CD4-positive, alpha-beta memory T cell (primary cell): ENCODE data around the gene PCDHGB1. TPM values are rescaled to one million over a fixed set of nuclear protein-coding genes. Genes with fewer than 3 reads are reported as not detected.
A peak's percentile ranks its signal among the peaks of the same experiment; 100 is the strongest.
"Not testable (repeated sequence)": the region's sequence is repeated elsewhere in the genome, so short reads cannot be mapped to it uniquely, and the experiment has no call there.

Experiments
- CTCF ChIA-PET: fragments of 350-600 bp; sonication (Branson Sonifier 250); formaldehyde crosslinking; loops from one replicate; lab custom pipeline; 2021; ENCODE audit warnings: inconsistent platforms; ENCODE audit not compliant: partially characterized antibody; lab: Charles Lee
- POLR2A ChIA-PET: fragments of 350-600 bp; sonication (Branson Sonifier 250); formaldehyde crosslinking; loops from one replicate; lab custom pipeline; 2021; ENCODE audit not compliant: partially characterized antibody; lab: Charles Lee
- DNase-seq, 5 donors: peaks; one replicate each; pipeline versions ENCODE4 v3.0.0 to v3.0.0-alpha.2; 2020 to 2022; ENCODE audit warnings: mixed read lengths in 1 of 5
- H3K27ac ChIP-seq: one replicate; pipeline ENCODE4 v1.7.0; 2013; ENCODE audit warnings: low read depth, low read length
- H3K27me3 ChIP-seq: 2 replicates; pipeline ENCODE4 v1.7.0; 2013; ENCODE audit warnings: mild to moderate bottlenecking, low read length, moderate library complexity; ENCODE audit not compliant: insufficient read depth
- H3K36me3 ChIP-seq: 2 replicates; pipeline ENCODE4 v1.7.0; 2013; ENCODE audit warnings: mild to moderate bottlenecking, low read length, moderate library complexity; ENCODE audit not compliant: insufficient read depth
- H3K4me1 ChIP-seq: 2 replicates; pipeline ENCODE4 v1.7.0; 2013; ENCODE audit warnings: mild to moderate bottlenecking, low read length, moderate library complexity; ENCODE audit not compliant: insufficient read depth
- H3K4me3 ChIP-seq, 2 donors: one replicate each; pipeline ENCODE4 v1.7.0; 2013; ENCODE audit warnings: low read length in 2 of 2, mild to moderate bottlenecking in 1 of 2
- H3K9me3 ChIP-seq, 2 donors: one replicate each; pipeline ENCODE4 v1.7.0; 2013; ENCODE audit warnings: low read length in 2 of 2, control low read depth in 1 of 2; ENCODE audit not compliant: control insufficient read depth in 1 of 2
- H3K27ac Mint-ChIP-seq, 7 donors: one replicate each; pipeline ENCODE4 v1.8.0; 2020 to 2021; ENCODE audit warnings: mixed read lengths in 7 of 7, mild to moderate bottlenecking in 6 of 7, inconsistent platforms in 3 of 7, moderate library complexity in 3 of 7
- H3K27me3 Mint-ChIP-seq, 2 donors: one replicate each; pipeline ENCODE4 v1.8.0; 2020 to 2021; ENCODE audit warnings: mixed read lengths in 2 of 2
- H3K36me3 Mint-ChIP-seq, 2 donors: one replicate each; pipeline ENCODE4 v1.8.0; 2020 to 2021; ENCODE audit warnings: mixed read lengths in 2 of 2, inconsistent platforms in 1 of 2, mild to moderate bottlenecking in 1 of 2
- H3K4me1 Mint-ChIP-seq, 4 donors: one replicate each; pipeline ENCODE4 v1.8.0; 2020 to 2021; ENCODE audit warnings: mixed read lengths in 4 of 4, mild to moderate bottlenecking in 1 of 4
- H3K4me3 Mint-ChIP-seq, 8 donors: one replicate each; pipeline ENCODE4 v1.8.0; 2020 to 2021; ENCODE audit warnings: mixed read lengths in 8 of 8, mild to moderate bottlenecking in 7 of 8, moderate library complexity in 6 of 8, inconsistent platforms in 3 of 8
- H3K9me3 Mint-ChIP-seq, 8 donors: one replicate each; pipeline ENCODE4 v1.8.0; 2020 to 2021; ENCODE audit warnings: mixed read lengths in 8 of 8, mild to moderate bottlenecking in 5 of 8, inconsistent platforms in 3 of 8, moderate library complexity in 1 of 8
- intact Hi-C: fragments of 100-400 bp; cut with micrococcal nuclease; formaldehyde crosslinking; loops from one replicate; pipeline ENCODE4 v1.15.1; 2023
- polyA plus RNA-seq, 2 donors: library from polyadenylated mRNA; unstranded; fragments of 300-500 nt; fragmentation: Illumina TruSeq; gene quantifications; one replicate each; pipeline ENCODE4 v1.2.3, GENCODE V29; 2021
- total RNA-seq, 2 experiments: library from RNA; stranded (reverse); gene quantifications; one replicate each; pipeline ENCODE4 v1.2.3, GENCODE V29; 2021

PCDHGB1 gene
- total and polyA plus RNA-seq, 4 experiments from 2014 or later = 0.17 to 0.26 TPM; not detected in 2

- intact Hi-C loops = loop anchor here (1.0 kb wide), 2 partner anchors 142 to 194 kb away; no protein-coding TSS in a partner anchor
- peak within 1 kb of the TSS; percentile 69 to 89 (median 83) for H3K4me3 Mint-ChIP-seq
- ChIA-PET POLR2A (interaction anchor here (0.7 to 0.9 kb wide), 2 partner anchors 50 to 194 kb away, joined by 3 to 4 read pairs; partner anchors contain the start of gene TAF7), CTCF (interaction anchor here (1.1 to 2.5 kb wide), 9 partner anchors 10 to 197 kb away, joined by 3 to 17 read pairs (median 7); partner anchors contain the start of gene PCDHGB4)
- H3K4me1 Mint-ChIP-seq = peaks cover 4 to 11% (median 8%) of the 10 kb centered on the region in 4 donors
- H3K9me3 Mint-ChIP-seq = peaks cover 2 to 76% (median 53%) of the 10 kb centered on the region in 8 donors
- Histone ChIP-seq H3K27ac (no peak within 1 kb of the TSS), H3K4me1 (peaks cover 6% of the 10 kb centered on the region), H3K4me3 (peak within 1 kb of the TSS in 1 of 2 donors; percentile 15), H3K36me3 (no peaks in the 10 kb centered on the region), H3K9me3 (no peaks in the 10 kb centered on the region), H3K27me3 (peaks cover 20% of the 10 kb centered on the region)
- peaks cover 43 to 46% of the 10 kb centered on the region in 2 donors for H3K27me3 Mint-ChIP-seq
- peak within 1 kb of the TSS in 1 of 7 donors; percentile 68 for H3K27ac Mint-ChIP-seq
- peaks cover 7 to 8% of the 10 kb centered on the region in 2 donors for H3K36me3 Mint-ChIP-seq
- peak in 4 of 5 donors; percentile 30 to 49 (median 37) for DNase-seq
These were observed 20.3 kb downstream of the PCDHGB1 start, which contains the start of gene PCDHGB3 for GRCh38 chr5:141369994-141370848. PCDHGB3 (plus strand) TSS chr5:141370242; CDS start chr5:141370395, 153 bp downstream.

GRCh38 chr5:141371572-141372475 lies 21.9 kb downstream of the PCDHGB1 start:
- H3K9me3 Mint-ChIP-seq = peaks cover 0 to 69% (median 50%) of the 10 kb centered on the region in 8 donors
- Histone ChIP-seq H3K9me3 (no peaks in the 10 kb centered on the region), H3K36me3 (no peaks in the 10 kb centered on the region), H3K27me3 (peaks cover 18% of the 10 kb centered on the region), H3K4me1 (peaks cover 6% of the 10 kb centered on the region), H3K4me3 (no peak overlapping the region), H3K27ac (no peak overlapping the region)
- CTCF ChIA-PET = interaction anchor here (1.0 to 2.5 kb wide), 3 partner anchors 8 to 153 kb away, joined by 3 to 17 read pairs (median 3); no protein-coding TSS in a partner anchor
- intact Hi-C loops = no loop called here
- no peak overlapping the region for H3K4me3 Mint-ChIP-seq
- no peak for DNase-seq
- peak overlapping the region in 1 of 7 donors; percentile 13 for H3K27ac Mint-ChIP-seq
- peaks cover 6 to 7% of the 10 kb centered on the region in 2 donors for H3K36me3 Mint-ChIP-seq
- peaks cover 41 to 42% of the 10 kb centered on the region in 2 donors for H3K27me3 Mint-ChIP-seq
- H3K4me1 Mint-ChIP-seq = peaks cover 4 to 11% (median 8%) of the 10 kb centered on the region in 4 donors
- POLR2A ChIA-PET = no interaction called here

- no peaks in the 10 kb centered on the region for H3K9me3 ChIP-seq
- Mint-ChIP-seq H3K27ac (no peak within 1 kb of the TSS), H3K9me3 (peaks cover under 1 to 82% (median 51%) of the 10 kb centered on the region in 8 donors), H3K36me3 (peaks cover 6 to 7% of the 10 kb centered on the region in 2 donors), H3K4me3 (peak within 1 kb of the TSS in 7 of 8 donors; percentile 12 to 64 (median 61)), H3K27me3 (peaks cover 34 to 36% of the 10 kb centered on the region in 2 donors), H3K4me1 (peaks cover 4 to 11% (median 8%) of the 10 kb centered on the region in 4 donors)
- H3K4me1 ChIP-seq = peaks cover 6% of the 10 kb centered on the region
- ChIA-PET CTCF (interaction anchor here (0.9 to 2.2 kb wide), 4 partner anchors 39 to 193 kb away, joined by 3 to 8 read pairs (median 4); partner anchors contain the start of genes PCDHGA1 and PCDHGA10), POLR2A (no interaction called here)
- intact Hi-C loops = no loop called here
- no peak within 1 kb of the TSS for H3K27ac ChIP-seq
- peaks cover 9% of the 10 kb centered on the region for H3K27me3 ChIP-seq
- no peak within 1 kb of the TSS for H3K4me3 ChIP-seq
- DNase-seq = no peak
- no peaks in the 10 kb centered on the region for H3K36me3 ChIP-seq
These were observed 23.9 kb downstream of the PCDHGB1 start, which contains the start of gene PCDHGA6 for GRCh38 chr5:141373673-141374317. PCDHGA6 (plus strand) TSS chr5:141373891; CDS start chr5:141374084, 193 bp downstream.

GRCh38 chr5:141374627-141375026 lies 24.7 kb downstream of the PCDHGB1 start:
- Histone ChIP-seq H3K27ac (no peak overlapping the region), H3K4me1 (peaks cover 6% of the 10 kb centered on the region), H3K9me3 (no peaks in the 10 kb centered on the region), H3K27me3 (peaks cover 9% of the 10 kb centered on the region), H3K36me3 (no peaks in the 10 kb centered on the region), H3K4me3 (no peak overlapping the region)
- H3K36me3 Mint-ChIP-seq = peaks cover 6 to 7% of the 10 kb centered on the region in 2 donors
- DNase-seq = no peak
- peaks cover 3 to 9% (median 8%) of the 10 kb centered on the region in 4 donors for H3K4me1 Mint-ChIP-seq
- CTCF ChIA-PET = interaction anchor here (1.5 to 2.2 kb wide), 2 partner anchors 149 to 192 kb away, joined by 4 to 8 read pairs; no protein-coding TSS in a partner anchor
- POLR2A ChIA-PET = no interaction called here
- H3K27ac Mint-ChIP-seq = no peak overlapping the region
- H3K9me3 Mint-ChIP-seq = peaks cover 2 to 82% (median 54%) of the 10 kb centered on the region in 8 donors
- intact Hi-C loops = no loop called here
- peak overlapping the region in 2 of 8 donors; percentile 9 to 33 for H3K4me3 Mint-ChIP-seq
- H3K27me3 Mint-ChIP-seq = peaks cover 36 to 38% of the 10 kb centered on the region in 2 donors

- H3K4me1 Mint-ChIP-seq, H3K27ac Mint-ChIP-seq, H3K4me3 Mint-ChIP-seq, H3K36me3 ChIP-seq, H3K27me3 ChIP-seq, POLR2A ChIA-PET, H3K4me1 ChIP-seq, intact Hi-C loops, H3K9me3 ChIP-seq, DNase-seq, H3K4me3 ChIP-seq, H3K27ac ChIP-seq, H3K36me3 Mint-ChIP-seq: not testable (repeated sequence)
- Mint-ChIP-seq H3K27me3 (peaks cover 32% of the 10 kb centered on the region in 2 donors), H3K9me3 (peaks cover 2 to 80% (median 55%) of the 10 kb centered on the region in 8 donors)
- CTCF ChIA-PET = interaction anchor here (1.5 to 2.2 kb wide), 2 partner anchors 148 to 191 kb away, joined by 4 to 8 read pairs; no protein-coding TSS in a partner anchor
These were observed 25.7 kb downstream of the PCDHGB1 start for GRCh38 chr5:141375444-141376155.
